T-cell (primary cell): ENCODE data around the gene NDST1. TPM values are rescaled to one million over a fixed set of nuclear protein-coding genes. Genes with fewer than 3 reads are reported as not detected.

Source experiments
- ATAC-seq, 4 experiments: fragments of 200-7000 bp in 3 of 4; fragments of 150-1000 bp in 1 of 4; cut with Tn5 transposase; replicated peaks in 1 of 4; 1 replicate in 3 of 4; 2 replicates in 1 of 4; pipeline ENCODE4 v1.10.0; 2021; ENCODE audit warnings: moderate library complexity in 3 of 4, mild to moderate bottlenecking in 2 of 4, moderate number of reproducible peaks in 1 of 4
- CTCF ChIA-PET, 2 donors: fragments of 300-600 bp; sonication (Branson Sonifier 250); formaldehyde crosslinking; loops; one replicate each; lab custom pipeline; 2022; ENCODE audit warnings: antibody characterized with exemption in 2 of 2; lab: Charles Lee
- POLR2A ChIA-PET, 2 donors: fragments of 300-600 bp; sonication (Branson Sonifier 250); formaldehyde crosslinking; loops; one replicate each; lab custom pipeline; 2022; ENCODE audit warnings: antibody characterized with exemption in 2 of 2; lab: Charles Lee
- DNase-seq, 35 experiments: peaks; one replicate each; pipeline versions ENCODE4 v3.0.0 to v3.0.0-alpha.2; 2013 to 2023
- H3K27ac ChIP-seq: one replicate; pipeline ENCODE4 v1.5.1; 2013; ENCODE audit warnings: low read length
- H3K27me3 ChIP-seq, 2 experiments: replicated peaks in 1 of 2; 1 replicate in 1 of 2; 2 replicates in 1 of 2; pipeline versions ENCODE4 v1.6.1 to v1.7.0; 2013; ENCODE audit warnings: low read length in 1 of 2, mixed read lengths in 1 of 2; ENCODE audit not compliant: control insufficient read depth in 2 of 2, insufficient read depth in 2 of 2; ENCODE audit errors: extremely low read depth in 1 of 2
- H3K36me3 ChIP-seq, 2 donors: 1 replicate in 1 of 2; 2 replicates in 1 of 2; pipeline versions ENCODE4 v1.6.1 to v1.7.0; 2013; ENCODE audit warnings: low read length in 1 of 2; ENCODE audit not compliant: control insufficient read depth in 2 of 2, insufficient read depth in 1 of 2; ENCODE audit errors: extremely low read depth in 1 of 2
- H3K4me1 ChIP-seq, 2 experiments: 1 replicate in 1 of 2; 2 replicates in 1 of 2; pipeline versions ENCODE4 v1.6.1 to v1.7.0; 2013; ENCODE audit warnings: low read length in 2 of 2, mixed read lengths in 1 of 2; ENCODE audit not compliant: insufficient read depth in 2 of 2, control insufficient read depth in 1 of 2; ENCODE audit errors: extremely low read depth in 1 of 2
- H3K4me3 ChIP-seq, 2 donors: 1 replicate in 1 of 2; 2 replicates in 1 of 2; pipeline versions ENCODE4 v1.5.1 to v1.7.0; 2013; ENCODE audit warnings: mild to moderate bottlenecking in 2 of 2, low read length in 1 of 2, moderate library complexity in 1 of 2; ENCODE audit not compliant: control insufficient read depth in 1 of 2; ENCODE audit errors: extremely low read depth in 1 of 2
- H3K9me3 ChIP-seq: 2 replicates; pipeline ENCODE4 v1.7.0; 2013
- H3K27ac Mint-ChIP-seq, 2 donors: one replicate each; pipeline ENCODE4 v1.8.0; 2020 to 2021; ENCODE audit warnings: mild to moderate bottlenecking in 2 of 2, mixed read lengths in 2 of 2
- H3K27me3 Mint-ChIP-seq, 2 donors: one replicate each; pipeline ENCODE4 v1.8.0; 2021 to 2022; ENCODE audit warnings: mixed read lengths in 2 of 2
- H3K36me3 Mint-ChIP-seq: one replicate; pipeline ENCODE4 v1.8.0; 2021; ENCODE audit warnings: mixed read lengths
- H3K4me1 Mint-ChIP-seq, 3 donors: one replicate each; pipeline ENCODE4 v1.8.0; 2020 to 2022; ENCODE audit warnings: mixed read lengths in 3 of 3, mild to moderate bottlenecking in 1 of 3
- H3K4me3 Mint-ChIP-seq, 3 donors: one replicate each; pipeline ENCODE4 v1.8.0; 2020 to 2022; ENCODE audit warnings: mild to moderate bottlenecking in 3 of 3, mixed read lengths in 3 of 3, moderate library complexity in 3 of 3
- H3K9me3 Mint-ChIP-seq, 3 donors: one replicate each; pipeline ENCODE4 v1.8.0; 2020 to 2022; ENCODE audit warnings: mixed read lengths in 3 of 3
- WGBS: methylation state at CpG from one replicate; pipeline ENCODE4 v1.1.5; 2013; ENCODE audit warnings: missing lambda C conversion rate; ENCODE audit not compliant: insufficient coverage; 5-methylcytosine and 5-hydroxymethylcytosine counted together
- total RNA-seq, 35 experiments: library from RNA in 6 of 35; stranded (reverse) in 6 of 35; fragments of 120-200 nt in 1 of 35; gene quantifications; one replicate each; pipeline versions ENCODE4 v1.2.1 to v1.2.4 and lab custom pipeline; 2013 to 2026

The NDST1 gene
- total RNA-seq, 5 donors from 2014 or later (not counting 1 experiment from before 2014, with no cell fraction given) = 0.83 to 2.0 (median 1.2) TPM

DNA sequence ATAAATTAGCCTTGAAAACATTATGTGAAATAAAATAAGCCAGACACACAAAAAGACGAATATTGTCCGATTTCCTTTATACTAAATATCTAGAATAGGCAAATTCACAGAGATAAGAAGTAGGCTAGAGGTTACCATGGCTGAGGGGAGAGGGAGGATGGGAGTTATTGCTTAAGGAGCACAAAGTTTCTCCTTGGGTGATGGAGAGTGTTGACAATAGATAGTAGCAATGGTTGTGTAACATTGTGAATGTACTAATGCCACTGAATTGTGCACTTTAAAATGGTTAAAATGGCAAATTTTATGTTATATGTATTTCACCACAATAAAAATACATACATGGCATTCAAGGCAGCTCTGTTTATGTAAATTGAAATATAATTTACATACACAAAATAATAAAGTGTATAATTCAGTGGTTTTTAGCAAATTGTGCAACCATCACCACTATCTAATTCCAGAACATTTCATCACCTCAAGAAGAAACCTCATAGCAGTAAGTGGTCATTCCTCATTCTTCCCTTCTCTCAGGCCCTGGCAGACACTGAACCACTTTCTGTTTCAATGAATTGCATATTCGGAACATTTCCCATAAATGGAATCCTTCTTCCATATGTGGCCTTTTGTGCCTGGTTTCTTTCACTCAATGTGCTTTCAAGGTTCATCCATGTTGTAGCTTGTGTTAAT, 59.2 kb downstream of the NDST1 start:
- no peak overlapping the region for H3K4me3 Mint-ChIP-seq
- H3K27ac ChIP-seq = no peak overlapping the region
- H3K9me3 Mint-ChIP-seq = no peaks in the 10 kb centered on the region
- no peak overlapping the region for H3K4me3 ChIP-seq
- no peaks in the 10 kb centered on the region for H3K27me3 ChIP-seq
- ChIA-PET CTCF (interaction anchor here in 1 of 2 donors (0.6 kb wide), 1 partner anchor 233 kb away, joined by 3 read pairs; no protein-coding TSS in a partner anchor), POLR2A (no interaction called here)
- no peaks in the 10 kb centered on the region for H3K4me1 Mint-ChIP-seq
- H3K9me3 ChIP-seq = no peaks in the 10 kb centered on the region
- H3K27me3 Mint-ChIP-seq = no peaks in the 10 kb centered on the region
- no peak for ATAC-seq
- no peaks in the 10 kb centered on the region for H3K36me3 ChIP-seq
- H3K36me3 Mint-ChIP-seq = no peaks in the 10 kb centered on the region
- no peak for DNase-seq
- H3K4me1 ChIP-seq = no peaks in the 10 kb centered on the region
- no peak overlapping the region for H3K27ac Mint-ChIP-seq
- no CpG with 5 or more reads among the region's 3 CpGs for WGBS

DNA sequence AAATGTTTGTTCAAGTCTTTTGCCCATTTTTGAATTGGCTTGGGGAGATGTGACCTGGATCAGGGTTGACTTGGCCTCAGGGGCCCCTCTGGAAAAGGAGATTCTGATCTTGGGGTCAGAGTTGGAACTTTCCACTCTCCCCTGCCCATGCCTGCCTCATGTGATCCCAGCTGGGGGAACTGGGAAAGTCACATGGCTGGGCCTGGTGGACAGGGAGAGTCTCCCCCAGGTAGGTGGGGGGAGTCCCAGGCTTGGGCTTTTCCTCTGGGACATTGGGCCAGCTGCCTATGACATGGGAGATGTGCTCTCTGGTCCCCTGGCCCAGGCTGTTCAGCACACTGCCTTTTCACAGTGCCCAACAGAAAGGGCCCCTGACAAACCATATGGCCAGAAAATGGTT, 60.7 kb downstream of the NDST1 start:
- H3K4me3 ChIP-seq = no peak overlapping the region
- ChIA-PET CTCF (no interaction called here), POLR2A (no interaction called here)
- no peaks in the 10 kb centered on the region for H3K36me3 ChIP-seq
- no peak for DNase-seq
- Mint-ChIP-seq H3K27ac (no peak overlapping the region), H3K4me3 (no peak overlapping the region), H3K36me3 (no peaks in the 10 kb centered on the region), H3K9me3 (no peaks in the 10 kb centered on the region), H3K27me3 (no peaks in the 10 kb centered on the region), H3K4me1 (no peaks in the 10 kb centered on the region)
- H3K27ac ChIP-seq = no peak overlapping the region
- H3K27me3 ChIP-seq = no peaks in the 10 kb centered on the region
- no peaks in the 10 kb centered on the region for H3K9me3 ChIP-seq
- H3K4me1 ChIP-seq = no peaks in the 10 kb centered on the region
- no peak for ATAC-seq

DNA sequence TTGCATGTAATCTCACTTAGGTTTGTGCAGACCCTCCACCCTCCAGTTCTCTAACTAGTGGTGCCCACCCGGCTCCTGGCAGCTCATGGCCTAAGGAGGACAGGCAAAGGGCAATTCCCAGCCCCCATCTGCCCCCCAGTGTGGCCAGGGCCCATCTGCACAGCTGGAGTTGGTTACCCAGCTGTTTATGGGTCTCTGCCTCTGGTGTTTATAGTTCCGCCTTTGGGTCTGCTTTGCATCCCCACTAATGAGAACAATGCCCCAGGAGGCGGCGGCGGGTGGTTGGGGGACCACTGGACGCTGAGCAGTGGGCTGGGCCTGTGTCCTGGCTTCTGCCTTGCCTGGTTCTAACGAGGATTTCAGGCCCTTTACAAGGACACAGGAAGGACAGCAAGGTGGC, 62.4 kb downstream of the NDST1 start:
- CTCF ChIA-PET = interaction anchor here in 1 of 2 donors (0.6 kb wide), 1 partner anchor 276 kb away, joined by 3 read pairs; the partner anchor contains the start of gene IRGM
- POLR2A ChIA-PET = no interaction called here
- peaks cover 0 to 5% of the 10 kb centered on the region in 2 experiments for H3K27me3 ChIP-seq

DNA sequence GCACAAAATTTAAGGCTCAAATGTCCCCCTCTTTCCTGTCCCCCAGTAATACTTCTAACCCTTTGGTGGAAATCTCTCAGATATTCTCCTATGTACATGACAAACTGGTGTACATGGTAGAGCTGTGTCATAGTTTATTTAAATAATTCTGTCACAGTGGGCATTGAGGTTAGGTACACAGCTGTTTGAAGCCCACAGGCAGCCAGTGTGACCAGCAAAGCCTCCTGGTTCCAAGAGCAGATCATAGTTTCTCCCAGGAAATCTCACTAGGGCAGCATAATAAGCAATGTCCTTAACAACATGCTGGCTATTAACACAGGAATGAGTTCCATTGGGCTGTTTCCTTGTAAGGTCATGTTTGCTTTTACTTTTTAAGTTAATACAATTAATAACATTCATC, 63.9 kb downstream of the NDST1 start:
- H3K27ac Mint-ChIP-seq = no peak overlapping the region
- POLR2A ChIA-PET = no interaction called here
- no peak overlapping the region for H3K4me3 Mint-ChIP-seq
- Histone ChIP-seq H3K36me3 (no peaks in the 10 kb centered on the region), H3K4me3 (no peak overlapping the region), H3K27ac (no peak overlapping the region), H3K9me3 (no peaks in the 10 kb centered on the region), H3K27me3 (peaks cover 0 to 9% of the 10 kb centered on the region in 2 experiments), H3K4me1 (no peaks in the 10 kb centered on the region)
- ATAC-seq (no peak), DNase-seq (no peak)
- no peaks in the 10 kb centered on the region for H3K27me3 Mint-ChIP-seq
- H3K9me3 Mint-ChIP-seq = no peaks in the 10 kb centered on the region
- H3K4me1 Mint-ChIP-seq = no peaks in the 10 kb centered on the region
- H3K36me3 Mint-ChIP-seq = no peaks in the 10 kb centered on the region
- CTCF ChIA-PET = no interaction called here

More for the DNA sequence above, 62.4 kb downstream of the NDST1 start:
- DNase-seq = no peak
- ATAC-seq = no peak
- Histone ChIP-seq H3K4me3 (no peak overlapping the region), H3K9me3 (no peaks in the 10 kb centered on the region), H3K36me3 (no peaks in the 10 kb centered on the region), H3K27ac (no peak overlapping the region), H3K4me1 (no peaks in the 10 kb centered on the region)
- no peaks in the 10 kb centered on the region for H3K36me3 Mint-ChIP-seq
- WGBS = 67% methylated on average over 7 of the region's 7 CpGs
- H3K4me1 Mint-ChIP-seq = no peaks in the 10 kb centered on the region
- H3K27me3 Mint-ChIP-seq = no peaks in the 10 kb centered on the region
- no peak overlapping the region for H3K27ac Mint-ChIP-seq
- no peaks in the 10 kb centered on the region for H3K9me3 Mint-ChIP-seq
- no peak overlapping the region for H3K4me3 Mint-ChIP-seq

DNA sequence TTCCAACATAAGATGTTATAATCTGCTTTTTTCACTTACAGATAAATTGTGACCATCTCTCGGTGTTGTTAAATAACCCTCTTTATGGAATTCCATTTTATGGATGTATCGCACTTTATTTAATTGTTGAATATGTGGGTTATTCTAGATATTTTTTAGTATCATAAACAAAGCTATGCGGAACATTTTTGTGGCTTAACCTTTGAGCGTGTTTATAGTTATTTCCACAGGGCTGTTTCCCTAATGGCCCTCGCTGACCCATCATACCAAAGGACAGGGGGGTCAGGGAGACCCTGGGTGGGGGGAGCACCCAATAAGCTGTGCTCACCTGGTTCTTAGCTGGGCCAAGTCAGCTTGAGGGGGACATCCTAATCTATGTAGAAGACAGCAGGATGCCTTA, 65.3 kb downstream of the NDST1 start:
- Histone ChIP-seq H3K4me3 (no peak overlapping the region), H3K4me1 (no peaks in the 10 kb centered on the region), H3K27ac (no peak overlapping the region), H3K36me3 (no peaks in the 10 kb centered on the region), H3K9me3 (no peaks in the 10 kb centered on the region), H3K27me3 (peaks cover 0 to 9% of the 10 kb centered on the region in 2 experiments)
- CTCF ChIA-PET = interaction anchor here (0.6 to 0.7 kb wide), 2 partner anchors 542 to 886 kb away, joined by 4 to 7 read pairs; no protein-coding TSS in a partner anchor
- DNase-seq (no peak), ATAC-seq (no peak)
- no peaks in the 10 kb centered on the region for H3K36me3 Mint-ChIP-seq
- POLR2A ChIA-PET = no interaction called here
- H3K4me3 Mint-ChIP-seq = no peak overlapping the region
- no peaks in the 10 kb centered on the region for H3K27me3 Mint-ChIP-seq
- no peak overlapping the region for H3K27ac Mint-ChIP-seq
- no peaks in the 10 kb centered on the region for H3K4me1 Mint-ChIP-seq
- H3K9me3 Mint-ChIP-seq = no peaks in the 10 kb centered on the region
- 60% methylated on average over 1 of the region's 5 CpGs for WGBS

DNA sequence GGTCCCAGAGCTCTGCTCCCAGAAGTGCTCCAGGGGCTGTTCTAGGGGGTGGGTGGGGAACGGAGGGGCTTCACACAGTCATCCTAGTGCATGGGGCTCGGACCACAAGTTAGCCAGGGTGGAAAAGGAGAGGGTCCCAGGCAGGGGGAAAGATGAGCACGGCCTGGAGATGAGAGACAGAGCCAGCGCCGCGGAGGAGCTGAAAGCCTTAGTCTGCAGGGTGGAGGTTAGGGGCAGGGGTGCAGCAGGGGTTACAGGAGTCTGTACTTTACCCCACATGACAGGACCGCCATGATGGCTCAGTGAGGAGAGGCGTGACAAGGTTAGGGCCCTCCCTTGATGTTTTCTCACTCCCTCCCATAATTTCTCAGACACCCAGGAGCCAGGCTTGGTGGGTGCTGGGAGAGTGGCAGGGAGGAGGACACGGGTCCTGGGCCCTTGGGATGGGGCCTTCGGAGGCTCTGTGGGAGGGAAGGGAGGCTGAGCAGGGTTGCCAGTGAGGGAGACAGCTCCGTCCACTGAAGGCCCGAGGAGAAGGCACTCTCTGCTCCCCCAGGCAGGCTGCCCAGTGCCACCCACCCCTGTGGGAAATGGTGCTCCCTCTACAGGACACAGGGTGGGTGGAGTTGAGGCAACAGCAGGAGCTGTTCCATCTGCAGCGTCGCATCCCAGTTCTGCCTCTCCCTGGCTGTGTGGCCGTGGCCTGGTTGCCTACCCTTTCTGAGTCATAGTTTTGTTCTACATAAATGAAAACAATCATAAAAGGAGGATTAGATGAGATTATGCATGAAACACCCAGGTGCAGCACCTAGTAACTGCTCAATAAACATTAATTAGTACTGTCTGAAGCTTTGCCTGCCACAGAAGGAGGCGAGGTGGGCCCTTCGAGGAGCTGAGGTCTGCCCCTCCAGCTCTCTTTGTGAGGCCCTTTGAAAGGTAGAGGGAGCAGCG, 66.2 kb downstream of the NDST1 start:
- no peaks in the 10 kb centered on the region for H3K9me3 ChIP-seq
- no peaks in the 10 kb centered on the region for H3K4me1 ChIP-seq
- Mint-ChIP-seq H3K9me3 (no peaks in the 10 kb centered on the region), H3K27ac (no peak overlapping the region), H3K27me3 (no peaks in the 10 kb centered on the region), H3K4me1 (no peaks in the 10 kb centered on the region), H3K4me3 (no peak overlapping the region), H3K36me3 (no peaks in the 10 kb centered on the region)
- POLR2A ChIA-PET = no interaction called here
- peaks cover 0 to 9% of the 10 kb centered on the region in 2 experiments for H3K27me3 ChIP-seq
- DNase-seq = no peak
- WGBS = 84% methylated on average over 9 of the region's 18 CpGs
- CTCF ChIA-PET = interaction anchor here in 1 of 2 donors (0.7 kb wide), 1 partner anchor 887 kb away, joined by 4 read pairs; no protein-coding TSS in a partner anchor
- H3K4me3 ChIP-seq = no peak overlapping the region
- no peaks in the 10 kb centered on the region for H3K36me3 ChIP-seq
- no peak overlapping the region for H3K27ac ChIP-seq
- ATAC-seq = no peak
